ENCODE measurements around the gene RABL6.

Gene RABL6

GRCh38 chr9:136847088-136847825 is 39.5 kb downstream of the RABL6 start:
- peaks cover 5% of the 10 kb centered on the region; the same call in 1 of the 2 replicates for H3K27me3 ChIP-seq (ENCODE audit: control insufficient read depth, insufficient read depth, low read length)
- H3K4me1 ChIP-seq (ENCODE audit: control insufficient read depth, insufficient read depth, low read length): peaks cover 12% of the 10 kb centered on the region
- H3K9ac ChIP-seq (ENCODE audit: low read length): peak overlapping the region; percentile 84
- no peaks in the 10 kb centered on the region for H3K9me3 ChIP-seq (ENCODE audit: control insufficient read depth, insufficient read depth, low read depth, low read length)
- peak overlapping the region; percentile 89; the same call in 1 of the 2 replicates for H3K27ac ChIP-seq (ENCODE audit: low read depth, low read length)
- peaks cover 20% of the 10 kb centered on the region for H3K36me3 ChIP-seq (ENCODE audit: control insufficient read depth, insufficient read depth, low read length)
- H3K4me3 ChIP-seq (ENCODE audit: low read depth, low read length): peak overlapping the region; percentile 97

- Histone ChIP-seq H3K4me1 (ENCODE audit: control insufficient read depth, insufficient read depth, low read length) (peaks cover 9% of the 10 kb centered on the region), H3K36me3 (ENCODE audit: control insufficient read depth, insufficient read depth, low read length) (peaks cover 20% of the 10 kb centered on the region), H3K27ac (ENCODE audit: low read depth, low read length) (peak overlapping the region; percentile 89; the same call in 1 of the 2 replicates), H3K27me3 (ENCODE audit: control insufficient read depth, insufficient read depth, low read length) (peaks cover 5% of the 10 kb centered on the region; the same call in 1 of the 2 replicates), H3K4me3 (ENCODE audit: low read depth, low read length) (peak overlapping the region; percentile 97), H3K9ac (ENCODE audit: low read length) (peak overlapping the region; percentile 84), H3K9me3 (ENCODE audit: control insufficient read depth, insufficient read depth, low read depth, low read length) (no peaks in the 10 kb centered on the region)
These were observed 40.2 kb downstream of the RABL6 start for GRCh38 chr9:136847826-136848392.

GRCh38 chr9:136848393-136849037 is 40.8 kb downstream of the RABL6 start:
- Histone ChIP-seq H3K27ac (ENCODE audit: low read depth, low read length) (peak overlapping the region; percentile 89; the same call in 1 of the 2 replicates), H3K9ac (ENCODE audit: low read length) (peak overlapping the region; percentile 84), H3K27me3 (ENCODE audit: control insufficient read depth, insufficient read depth, low read length) (peaks cover 5% of the 10 kb centered on the region; the same call in 1 of the 2 replicates), H3K36me3 (ENCODE audit: control insufficient read depth, insufficient read depth, low read length) (peaks cover 20% of the 10 kb centered on the region), H3K4me3 (ENCODE audit: low read depth, low read length) (peak overlapping the region; percentile 97), H3K9me3 (ENCODE audit: control insufficient read depth, insufficient read depth, low read depth, low read length) (no peaks in the 10 kb centered on the region), H3K4me1 (ENCODE audit: control insufficient read depth, insufficient read depth, low read length) (peaks cover 9% of the 10 kb centered on the region)

- Histone ChIP-seq H3K4me1 (ENCODE audit: control insufficient read depth, insufficient read depth, low read length) (peaks cover 9% of the 10 kb centered on the region), H3K9me3 (ENCODE audit: control insufficient read depth, insufficient read depth, low read depth, low read length) (no peaks in the 10 kb centered on the region), H3K36me3 (ENCODE audit: control insufficient read depth, insufficient read depth, low read length) (peaks cover 20% of the 10 kb centered on the region), H3K4me3 (ENCODE audit: low read depth, low read length) (peak within 1 kb of the TSS; percentile 97), H3K27ac (ENCODE audit: low read depth, low read length) (peak within 1 kb of the TSS; percentile 89), H3K9ac (ENCODE audit: low read length) (peak within 1 kb of the TSS; percentile 84), H3K27me3 (ENCODE audit: control insufficient read depth, insufficient read depth, low read length) (peaks cover 5% of the 10 kb centered on the region; the same call in 1 of the 2 replicates)
These were observed 41.6 kb downstream of the RABL6 start, which contains the start of gene PHPT1 for GRCh38 chr9:136849038-136849959. TSS of gene PHPT1 (plus strand) at chr9:136849409. CDS start at chr9:136849431, 22 bp downstream.

GRCh38 chr9:136849960-136850865 is 42.5 kb downstream of the RABL6 start:
- H3K4me1 ChIP-seq (ENCODE audit: control insufficient read depth, insufficient read depth, low read length): peaks cover 9% of the 10 kb centered on the region
- peak overlapping the region; percentile 78 for H3K9ac ChIP-seq (ENCODE audit: low read length)

GRCh38 chr9:136850866-136851775 is 43.4 kb downstream of the RABL6 start:
- no peak overlapping the region for H3K4me3 ChIP-seq (ENCODE audit: low read depth, low read length)
- H3K4me1 ChIP-seq (ENCODE audit: control insufficient read depth, insufficient read depth, low read length): peaks cover 9% of the 10 kb centered on the region
- H3K27ac ChIP-seq (ENCODE audit: low read depth, low read length): no peak overlapping the region
- H3K9ac ChIP-seq (ENCODE audit: low read length): no peak overlapping the region
- peaks cover 5% of the 10 kb centered on the region; the same call in 1 of the 2 replicates for H3K27me3 ChIP-seq (ENCODE audit: control insufficient read depth, insufficient read depth, low read length)
- no peaks in the 10 kb centered on the region for H3K9me3 ChIP-seq (ENCODE audit: control insufficient read depth, insufficient read depth, low read depth, low read length)
- H3K36me3 ChIP-seq (ENCODE audit: control insufficient read depth, insufficient read depth, low read length): peaks cover 20% of the 10 kb centered on the region

More at GRCh38 chr9:136849960-136850865, 42.5 kb downstream of the RABL6 start:
- H3K4me3 ChIP-seq (ENCODE audit: low read depth, low read length): peak overlapping the region; percentile 97
- H3K36me3 ChIP-seq (ENCODE audit: control insufficient read depth, insufficient read depth, low read length): peaks cover 20% of the 10 kb centered on the region
- H3K27ac ChIP-seq (ENCODE audit: low read depth, low read length): no peak overlapping the region
- no peaks in the 10 kb centered on the region for H3K9me3 ChIP-seq (ENCODE audit: control insufficient read depth, insufficient read depth, low read depth, low read length)
- H3K27me3 ChIP-seq (ENCODE audit: control insufficient read depth, insufficient read depth, low read length): peaks cover 5% of the 10 kb centered on the region; the same call in 1 of the 2 replicates

GRCh38 chr9:136851941-136852663 is 44.4 kb downstream of the RABL6 start, which contains the start of gene MAMDC4:
TSS of gene MAMDC4 (plus strand) at chr9:136852346. CDS start at chr9:136852417, 71 bp downstream.
- no peak within 1 kb of the TSS for H3K4me3 ChIP-seq (ENCODE audit: low read depth, low read length)
- peaks cover 9% of the 10 kb centered on the region for H3K4me1 ChIP-seq (ENCODE audit: control insufficient read depth, insufficient read depth, low read length)
- no peaks in the 10 kb centered on the region for H3K9me3 ChIP-seq (ENCODE audit: control insufficient read depth, insufficient read depth, low read depth, low read length)
- H3K27me3 ChIP-seq (ENCODE audit: control insufficient read depth, insufficient read depth, low read length): no peaks in the 10 kb centered on the region
- peaks cover 20% of the 10 kb centered on the region for H3K36me3 ChIP-seq (ENCODE audit: control insufficient read depth, insufficient read depth, low read length)
- no peak within 1 kb of the TSS for H3K9ac ChIP-seq (ENCODE audit: low read length)
- no peak within 1 kb of the TSS for H3K27ac ChIP-seq (ENCODE audit: low read depth, low read length)

GRCh38 chr9:136852664-136853595 is 45.2 kb downstream of the RABL6 start:
- H3K36me3 ChIP-seq (ENCODE audit: control insufficient read depth, insufficient read depth, low read length): peaks cover 20% of the 10 kb centered on the region
- no peak overlapping the region for H3K27ac ChIP-seq (ENCODE audit: low read depth, low read length)
- H3K9ac ChIP-seq (ENCODE audit: low read length): no peak overlapping the region
- H3K27me3 ChIP-seq (ENCODE audit: control insufficient read depth, insufficient read depth, low read length): no peaks in the 10 kb centered on the region
- peaks cover 9% of the 10 kb centered on the region for H3K4me1 ChIP-seq (ENCODE audit: control insufficient read depth, insufficient read depth, low read length)
- no peak overlapping the region for H3K4me3 ChIP-seq (ENCODE audit: low read depth, low read length)
- no peaks in the 10 kb centered on the region for H3K9me3 ChIP-seq (ENCODE audit: control insufficient read depth, insufficient read depth, low read depth, low read length)
